ENCODE measurements around the gene PLEKHF1.

Gene PLEKHF1

GRCh38 chr19:29653398-29653797, 11.9 kb upstream of the PLEKHF1 start:
- Histone ChIP-seq H2BK15ac (ENCODE audit: low read depth, poor library complexity, severe bottlenecking) (no peak overlapping the region), H3K4me1 (ENCODE audit: control insufficient read depth, insufficient read depth, low read depth, low read length) (no peaks in the 10 kb centered on the region), H3K14ac (ENCODE audit: low read length in 2 of 2) (no peak overlapping the region), H2BK120ac (ENCODE audit: low read depth, low read length) (no peak overlapping the region), H2BK12ac (ENCODE audit: low read length in 2 of 2) (no peak overlapping the region), H3K79me1 (replicated peaks; ENCODE audit: low read length, poor library complexity, severe bottlenecking) (no peaks in the 10 kb centered on the region), H3K4me3 (ENCODE audit: insufficient read depth in 1 of 2, low read depth in 1 of 2, low read length in 2 of 2) (no peak overlapping the region), H3K23ac (ENCODE audit: low read length in 2 of 2) (no peak overlapping the region), H3K9me3 (ENCODE audit: control insufficient read depth, low read length) (no peaks in the 10 kb centered on the region), H3K9ac (ENCODE audit: low read length) (no peak overlapping the region), H4K8ac (ENCODE audit: low read length) (no peak overlapping the region), H3K36me3 (ENCODE audit: control insufficient read depth in 1 of 2, insufficient read depth in 2 of 2, low read depth in 1 of 2, low read length in 2 of 2) (no peaks in the 10 kb centered on the region), H3K27ac (ENCODE audit: low read length, poor library complexity, severe bottlenecking) (no peak overlapping the region), H4K91ac (ENCODE audit: low read length) (no peak overlapping the region), H3K27me3 (ENCODE audit: control insufficient read depth in 1 of 2, insufficient read depth in 1 of 2, low read length in 2 of 2) (peaks cover 0 to 14% of the 10 kb centered on the region in 2 experiments), H2AFZ (ENCODE audit: low read depth, low read length) (no peak overlapping the region), H2BK5ac (ENCODE audit: low read depth, low read length, poor library complexity, severe bottlenecking) (no peak overlapping the region), H3K18ac (ENCODE audit: low read depth in 1 of 2, low read length in 2 of 2) (no peak overlapping the region), H3K4ac (ENCODE audit: low read depth in 1 of 2, low read length in 2 of 2) (no peak overlapping the region), H2AK5ac (ENCODE audit: low read length, severe bottlenecking) (no peak overlapping the region), H3K4me2 (ENCODE audit: low read length, poor library complexity, severe bottlenecking) (no peak overlapping the region)
- no peak for DNase-seq
- WGBS = 62% methylated on average over 3 of the region's 5 CpGs

DNA sequence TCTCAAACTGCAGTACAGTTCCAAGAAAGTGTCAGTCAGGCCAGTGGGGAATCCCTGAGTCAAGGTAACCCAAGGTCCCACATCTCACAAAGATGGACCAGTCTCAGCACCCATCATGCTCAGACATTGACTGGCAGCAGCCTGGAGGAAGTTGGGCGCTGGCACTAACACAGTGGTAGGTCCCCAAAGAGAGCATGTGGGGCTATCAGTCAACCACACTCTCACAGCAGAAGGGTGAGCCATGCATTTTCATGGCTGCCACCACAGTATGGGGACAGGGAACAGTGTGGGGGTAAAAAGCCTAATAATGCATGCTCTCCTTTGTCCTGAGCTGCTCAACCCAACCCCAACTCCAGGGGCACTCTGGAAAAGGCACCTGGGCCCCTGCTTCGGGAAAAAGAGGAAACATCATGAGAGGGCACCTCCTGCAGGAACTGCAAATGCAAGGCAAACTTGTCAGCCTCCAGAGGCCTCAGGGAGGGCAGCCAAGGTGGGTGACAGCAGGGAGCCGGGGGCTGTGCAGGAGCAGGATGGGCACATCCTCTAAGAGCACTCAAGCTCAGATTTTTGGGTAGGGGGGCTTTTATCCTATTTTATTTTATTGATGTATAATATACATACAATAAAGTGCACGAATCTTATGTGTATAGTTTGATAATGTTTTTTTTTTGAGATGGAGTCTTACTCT, 9.5 kb upstream of the PLEKHF1 start:
- H3K4me3 ChIP-seq (ENCODE audit: insufficient read depth in 1 of 2, low read depth in 1 of 2, low read length in 2 of 2) = no peak overlapping the region
- H2BK5ac ChIP-seq (ENCODE audit: low read depth, low read length, poor library complexity, severe bottlenecking) = no peak overlapping the region
- H3K27ac ChIP-seq (ENCODE audit: low read length, poor library complexity, severe bottlenecking) = no peak overlapping the region
- WGBS = 71% methylated on average over 4 of the region's 4 CpGs
- H3K9me3 ChIP-seq (ENCODE audit: control insufficient read depth, low read length) = no peaks in the 10 kb centered on the region
- H3K18ac ChIP-seq (ENCODE audit: low read depth in 1 of 2, low read length in 2 of 2) = no peak overlapping the region
- no peak overlapping the region for H3K4me2 ChIP-seq (ENCODE audit: low read length, poor library complexity, severe bottlenecking)
- peaks cover 0 to 14% of the 10 kb centered on the region in 2 experiments for H3K27me3 ChIP-seq (ENCODE audit: control insufficient read depth in 1 of 2, insufficient read depth in 1 of 2, low read length in 2 of 2)
- no peak overlapping the region for H2AFZ ChIP-seq (ENCODE audit: low read depth, low read length)
- H3K14ac ChIP-seq (ENCODE audit: low read length in 2 of 2) = peak overlapping the region in 1 of 2 experiments; percentile 48
- no peak for DNase-seq
- H3K79me1 ChIP-seq (replicated peaks; ENCODE audit: low read length, poor library complexity, severe bottlenecking) = no peaks in the 10 kb centered on the region
- no peak overlapping the region for H3K4ac ChIP-seq (ENCODE audit: low read depth in 1 of 2, low read length in 2 of 2)
- peaks cover 1% of the 10 kb centered on the region for H3K4me1 ChIP-seq (ENCODE audit: control insufficient read depth, insufficient read depth, low read depth, low read length)
- no peak overlapping the region for H2BK120ac ChIP-seq (ENCODE audit: low read depth, low read length)
- H4K8ac ChIP-seq (ENCODE audit: low read length) = peak overlapping the region; percentile 75
- no peak overlapping the region for H2BK15ac ChIP-seq (ENCODE audit: low read depth, poor library complexity, severe bottlenecking)
- peak overlapping the region; percentile 25 for H4K91ac ChIP-seq (ENCODE audit: low read length)
- peak overlapping the region in 1 of 2 experiments; percentile 59 for H3K23ac ChIP-seq (ENCODE audit: low read length in 2 of 2)
- H2AK5ac ChIP-seq (ENCODE audit: low read length, severe bottlenecking) = no peak overlapping the region
- no peak overlapping the region for H3K9ac ChIP-seq (ENCODE audit: low read length)
- H2BK12ac ChIP-seq (ENCODE audit: low read length in 2 of 2) = no peak overlapping the region
- H3K36me3 ChIP-seq (ENCODE audit: control insufficient read depth in 1 of 2, insufficient read depth in 2 of 2, low read depth in 1 of 2, low read length in 2 of 2) = no peaks in the 10 kb centered on the region

- Histone ChIP-seq H3K4me2 (ENCODE audit: low read length, poor library complexity, severe bottlenecking) (no peak overlapping the region), H3K9ac (ENCODE audit: low read length) (no peak overlapping the region), H2BK12ac (ENCODE audit: low read length in 2 of 2) (no peak overlapping the region), H3K18ac (ENCODE audit: low read depth in 1 of 2, low read length in 2 of 2) (peak overlapping the region in 1 of 2 experiments; percentile 34), H3K9me3 (ENCODE audit: control insufficient read depth, low read length) (no peaks in the 10 kb centered on the region), H3K27me3 (ENCODE audit: control insufficient read depth in 1 of 2, insufficient read depth in 1 of 2, low read length in 2 of 2) (peaks cover 0 to 10% of the 10 kb centered on the region in 2 experiments), H2BK5ac (ENCODE audit: low read depth, low read length, poor library complexity, severe bottlenecking) (no peak overlapping the region), H2AK5ac (ENCODE audit: low read length, severe bottlenecking) (no peak overlapping the region), H3K14ac (ENCODE audit: low read length in 2 of 2) (no peak overlapping the region), H3K4ac (ENCODE audit: low read depth in 1 of 2, low read length in 2 of 2) (no peak overlapping the region), H3K27ac (ENCODE audit: low read length, poor library complexity, severe bottlenecking) (no peak overlapping the region), H4K8ac (ENCODE audit: low read length) (no peak overlapping the region), H3K4me1 (ENCODE audit: control insufficient read depth, insufficient read depth, low read depth, low read length) (peaks cover 8% of the 10 kb centered on the region), H3K4me3 (ENCODE audit: insufficient read depth in 1 of 2, low read depth in 1 of 2, low read length in 2 of 2) (no peak overlapping the region), H2BK15ac (ENCODE audit: low read depth, poor library complexity, severe bottlenecking) (no peak overlapping the region), H3K23ac (ENCODE audit: low read length in 2 of 2) (no peak overlapping the region), H4K91ac (ENCODE audit: low read length) (no peak overlapping the region), H2AFZ (ENCODE audit: low read depth, low read length) (no peak overlapping the region), H3K79me1 (replicated peaks; ENCODE audit: low read length, poor library complexity, severe bottlenecking) (no peaks in the 10 kb centered on the region), H2BK120ac (ENCODE audit: low read depth, low read length) (no peak overlapping the region), H3K36me3 (ENCODE audit: control insufficient read depth in 1 of 2, insufficient read depth in 2 of 2, low read depth in 1 of 2, low read length in 2 of 2) (no peaks in the 10 kb centered on the region)
- DNase-seq = peak; percentile 19
- WGBS = 61% methylated on average over 5 of the region's 5 CpGs
Observed at GRCh38 chr19:29658221-29658991, 6.9 kb upstream of the PLEKHF1 start.

DNA sequence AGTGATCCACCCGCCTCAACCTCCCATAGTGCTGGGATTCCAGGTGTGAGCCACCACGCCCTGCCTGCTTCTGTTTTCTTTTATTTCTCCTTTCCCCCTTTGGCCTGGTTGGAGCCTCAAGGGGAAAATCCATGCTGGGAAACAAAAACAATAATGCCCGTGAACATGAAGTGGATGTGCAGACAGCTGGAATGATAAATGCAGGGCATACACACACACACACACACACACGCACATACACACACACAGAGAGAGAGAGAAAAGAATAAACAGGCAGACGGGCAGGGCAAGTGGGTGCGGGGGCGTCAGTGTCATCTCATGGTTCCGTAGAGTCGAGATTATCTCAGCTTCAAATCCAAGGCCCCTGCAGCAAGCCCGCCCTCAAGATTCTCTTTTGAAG, 4.4 kb upstream of the PLEKHF1 start:
- Histone ChIP-seq H2BK12ac (ENCODE audit: low read length in 2 of 2) (no peak overlapping the region), H3K36me3 (ENCODE audit: control insufficient read depth in 1 of 2, insufficient read depth in 2 of 2, low read depth in 1 of 2, low read length in 2 of 2) (no peaks in the 10 kb centered on the region), H2BK5ac (ENCODE audit: low read depth, low read length, poor library complexity, severe bottlenecking) (no peak overlapping the region), H3K23ac (ENCODE audit: low read length in 2 of 2) (no peak overlapping the region), H3K27ac (ENCODE audit: low read length, poor library complexity, severe bottlenecking) (no peak overlapping the region), H3K4me1 (ENCODE audit: control insufficient read depth, insufficient read depth, low read depth, low read length) (peaks cover 30% of the 10 kb centered on the region), H3K4me2 (ENCODE audit: low read length, poor library complexity, severe bottlenecking) (no peak overlapping the region), H3K27me3 (ENCODE audit: control insufficient read depth in 1 of 2, insufficient read depth in 1 of 2, low read length in 2 of 2) (peaks cover 0 to 2% of the 10 kb centered on the region in 2 experiments), H3K9me3 (ENCODE audit: control insufficient read depth, low read length) (no peaks in the 10 kb centered on the region), H2AFZ (ENCODE audit: low read depth, low read length) (no peak overlapping the region), H3K4me3 (ENCODE audit: insufficient read depth in 1 of 2, low read depth in 1 of 2, low read length in 2 of 2) (no peak overlapping the region), H3K79me1 (replicated peaks; ENCODE audit: low read length, poor library complexity, severe bottlenecking) (peaks cover 5% of the 10 kb centered on the region), H2BK15ac (ENCODE audit: low read depth, poor library complexity, severe bottlenecking) (no peak overlapping the region), H2AK5ac (ENCODE audit: low read length, severe bottlenecking) (no peak overlapping the region), H3K18ac (ENCODE audit: low read depth in 1 of 2, low read length in 2 of 2) (no peak overlapping the region), H3K9ac (ENCODE audit: low read length) (peak overlapping the region; percentile 93), H3K4ac (ENCODE audit: low read depth in 1 of 2, low read length in 2 of 2) (no peak overlapping the region), H3K14ac (ENCODE audit: low read length in 2 of 2) (no peak overlapping the region), H4K8ac (ENCODE audit: low read length) (peak overlapping the region; percentile 43), H2BK120ac (ENCODE audit: low read depth, low read length) (no peak overlapping the region), H4K91ac (ENCODE audit: low read length) (no peak overlapping the region)
- 79% methylated on average over 10 of the region's 10 CpGs for WGBS
- peak; percentile 9 for DNase-seq

Measured in mesenchymal stem cell (in vitro differentiated cells and primary cell).